ENCODE results near the gene GYPE. TPM values are rescaled to one million over a fixed set of nuclear protein-coding genes. Genes with fewer than 3 reads are reported as not detected.
"Not testable (repeated sequence)": the region's sequence is repeated elsewhere in the genome, so short reads cannot be mapped to it uniquely, and the experiment has no call there.

Gene GYPE
- total and polyA plus RNA-seq, 2 experiments from 2014 or later, result 2.5 to 4.0 TPM

DNA sequence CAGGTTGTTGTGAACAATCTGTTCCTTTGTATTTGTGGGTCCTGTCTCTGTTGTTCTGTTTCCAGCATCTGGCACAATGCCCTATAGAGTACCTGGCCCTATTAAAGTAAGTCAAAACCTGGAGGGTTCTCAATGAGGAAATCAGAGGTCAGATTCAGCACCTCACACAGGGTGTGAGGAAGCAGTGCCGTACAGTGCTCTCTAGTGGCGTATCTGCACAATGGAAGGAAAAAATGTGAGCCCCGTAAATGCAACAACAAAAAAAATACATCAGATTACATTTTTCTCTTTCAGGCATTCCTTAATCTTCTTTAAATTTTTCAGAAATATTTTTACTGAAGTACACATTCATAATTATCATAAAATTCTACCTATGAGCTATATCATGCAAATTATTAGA is 2.5 kb upstream of the GYPE start:
- 63 to 73% methylated on average over 3 of the region's 3 CpGs for WGBS, 2 experiments (ENCODE audit: low coverage in 1 of 2, low lambda C conversion rate in 2 of 2, missing lambda C conversion rate in 2 of 2)
- H4K20me1 ChIP-seq (ENCODE audit: insufficient read depth); H3K27ac ChIP-seq; H3K9me3 ChIP-seq (ENCODE audit: low read depth); in situ Hi-C loops (cut with MboI); H3F3A ChIP-seq (ENCODE audit: insufficient read depth); H2AFZ ChIP-seq; H3K9me2 ChIP-seq (ENCODE audit: insufficient read depth); H3K9ac ChIP-seq; H3K4me3 ChIP-seq; H3K27me3 ChIP-seq (replicated peaks; ENCODE audit: insufficient read depth); H3K4me2 ChIP-seq (ENCODE audit: unreplicated experiment); H3K36me3 ChIP-seq (ENCODE audit: low read depth); H3K4me1 ChIP-seq (ENCODE audit: insufficient read depth): not testable (repeated sequence)
- peaks cover 38% of the 10 kb centered on the region for H3K79me2 ChIP-seq (ENCODE audit: insufficient read depth)
- peak; percentile 47 for DNase-seq

DNA sequence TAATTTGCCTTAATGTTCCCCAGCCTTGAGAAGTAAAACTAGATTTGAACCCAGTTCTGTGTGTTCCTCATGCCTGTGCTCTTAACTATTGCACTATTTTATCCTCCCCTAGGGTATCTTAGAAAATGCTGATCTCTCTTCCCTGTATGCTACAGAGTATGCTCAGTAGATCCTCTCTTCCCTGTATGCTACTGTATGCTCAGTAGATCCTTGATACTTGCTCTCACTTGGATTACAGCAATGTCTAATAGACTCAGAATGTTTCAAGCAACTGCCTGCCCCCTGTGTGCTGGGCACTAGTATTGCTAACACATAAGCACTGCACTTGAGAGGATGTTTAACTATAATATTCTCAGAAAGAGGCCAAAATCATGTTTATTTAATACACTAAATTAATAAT is 928 bp downstream of the GYPE start:
- H3K4me1 ChIP-seq (ENCODE audit: insufficient read depth); H3K9ac ChIP-seq; H3K27me3 ChIP-seq (replicated peaks; ENCODE audit: insufficient read depth); H3K9me3 ChIP-seq (ENCODE audit: low read depth); in situ Hi-C loops (cut with MboI); H2AFZ ChIP-seq; H3K4me2 ChIP-seq (ENCODE audit: unreplicated experiment); H3K27ac ChIP-seq; H3K4me3 ChIP-seq; H3K9me2 ChIP-seq (ENCODE audit: insufficient read depth); DNase-seq; H3K36me3 ChIP-seq (ENCODE audit: low read depth); H3F3A ChIP-seq (ENCODE audit: insufficient read depth); H4K20me1 ChIP-seq (ENCODE audit: insufficient read depth): not testable (repeated sequence)
- H3K79me2 ChIP-seq (ENCODE audit: insufficient read depth), result peaks cover 16% of the 10 kb centered on the region

- H3K4me2 ChIP-seq (ENCODE audit: unreplicated experiment); H3F3A ChIP-seq (ENCODE audit: insufficient read depth); H3K27ac ChIP-seq; H4K20me1 ChIP-seq (ENCODE audit: insufficient read depth); H3K27me3 ChIP-seq (replicated peaks; ENCODE audit: insufficient read depth); H3K4me1 ChIP-seq (ENCODE audit: insufficient read depth); H3K4me3 ChIP-seq; DNase-seq; H3K9me3 ChIP-seq (ENCODE audit: low read depth); H3K9me2 ChIP-seq (ENCODE audit: insufficient read depth); H2AFZ ChIP-seq; H3K36me3 ChIP-seq (ENCODE audit: low read depth); H3K9ac ChIP-seq; in situ Hi-C loops (cut with MboI); H3K79me2 ChIP-seq (ENCODE audit: insufficient read depth): not testable (repeated sequence)
- 73 to 75% methylated on average over 4 of the region's 4 CpGs for WGBS, 2 experiments (ENCODE audit: low coverage in 1 of 2, low lambda C conversion rate in 2 of 2, missing lambda C conversion rate in 2 of 2)
These were observed 15.0 kb downstream of the GYPE start for GRCh38 chr4:143890323-143890722.

GRCh38 chr4:143888189-143888588 is 17.2 kb downstream of the GYPE start:
- in situ Hi-C loops (cut with MboI); H3K9me2 ChIP-seq (ENCODE audit: insufficient read depth); H3K4me1 ChIP-seq (ENCODE audit: insufficient read depth); H3K27ac ChIP-seq; H3K4me2 ChIP-seq (ENCODE audit: unreplicated experiment); H3K4me3 ChIP-seq; H3K9me3 ChIP-seq (ENCODE audit: low read depth); H3K79me2 ChIP-seq (ENCODE audit: insufficient read depth); H3K36me3 ChIP-seq (ENCODE audit: low read depth); H4K20me1 ChIP-seq (ENCODE audit: insufficient read depth); H2AFZ ChIP-seq; H3F3A ChIP-seq (ENCODE audit: insufficient read depth); H3K9ac ChIP-seq; DNase-seq; H3K27me3 ChIP-seq (replicated peaks; ENCODE audit: insufficient read depth): not testable (repeated sequence)
- no CpG with 5 or more reads among the region's 3 CpGs for WGBS, 2 experiments (ENCODE audit: low coverage in 1 of 2, low lambda C conversion rate in 2 of 2, missing lambda C conversion rate in 2 of 2)

GRCh38 chr4:143884965-143885364 is 20.4 kb downstream of the GYPE start:
- DNase-seq; H3K4me3 ChIP-seq; H3K27me3 ChIP-seq (replicated peaks; ENCODE audit: insufficient read depth); H3K9me3 ChIP-seq (ENCODE audit: low read depth); in situ Hi-C loops (cut with MboI); H3F3A ChIP-seq (ENCODE audit: insufficient read depth); H3K9ac ChIP-seq; H3K36me3 ChIP-seq (ENCODE audit: low read depth); H3K9me2 ChIP-seq (ENCODE audit: insufficient read depth); H3K4me1 ChIP-seq (ENCODE audit: insufficient read depth); H3K4me2 ChIP-seq (ENCODE audit: unreplicated experiment); H4K20me1 ChIP-seq (ENCODE audit: insufficient read depth); H3K79me2 ChIP-seq (ENCODE audit: insufficient read depth); H3K27ac ChIP-seq; H2AFZ ChIP-seq: not testable (repeated sequence)

- Histone ChIP-seq H3K36me3 (ENCODE audit: low read depth) (no peaks in the 10 kb centered on the region), H3K4me1 (ENCODE audit: insufficient read depth) (no peaks in the 10 kb centered on the region), H2AFZ (no peak overlapping the region), H3K9me2 (ENCODE audit: insufficient read depth) (no peaks in the 10 kb centered on the region), H3F3A (ENCODE audit: insufficient read depth) (no peaks in the 10 kb centered on the region), H3K4me3 (no peak overlapping the region), H3K27ac (no peak overlapping the region), H3K9ac (no peak overlapping the region), H3K27me3 (replicated peaks; ENCODE audit: insufficient read depth) (no peaks in the 10 kb centered on the region), H3K79me2 (ENCODE audit: insufficient read depth) (no peaks in the 10 kb centered on the region), H3K4me2 (ENCODE audit: unreplicated experiment) (no peak overlapping the region), H4K20me1 (ENCODE audit: insufficient read depth) (no peaks in the 10 kb centered on the region), H3K9me3 (ENCODE audit: low read depth) (no peaks in the 10 kb centered on the region)
- in situ Hi-C loops (cut with MboI), result no loop called here
- TF ChIP-seq EZH2 (IDR thresholded peaks at IDR 0.05; ENCODE audit: insufficient read depth, poor library complexity, severe bottlenecking), result no peak
- no peak for TF ChIP-seq EZH2phosphoT487 (IDR thresholded peaks at IDR 0.05; ENCODE audit: insufficient read depth, low read depth)
- DNase-seq, result no peak
These were observed 21.8 kb downstream of the GYPE start for GRCh38 chr4:143883529-143883928.
